ENCODE measurements around the gene MZF1. TPM values are rescaled to one million over a fixed set of nuclear protein-coding genes. Genes with fewer than 3 reads are reported as not detected.

Gene MZF1
- total and polyA plus RNA-seq, 9 of the 15 experiments (the other 6 are each of a cell fraction or from before 2014, with no cell fraction given) = 0.31 to 29.3 (median 11.5) TPM

DNA sequence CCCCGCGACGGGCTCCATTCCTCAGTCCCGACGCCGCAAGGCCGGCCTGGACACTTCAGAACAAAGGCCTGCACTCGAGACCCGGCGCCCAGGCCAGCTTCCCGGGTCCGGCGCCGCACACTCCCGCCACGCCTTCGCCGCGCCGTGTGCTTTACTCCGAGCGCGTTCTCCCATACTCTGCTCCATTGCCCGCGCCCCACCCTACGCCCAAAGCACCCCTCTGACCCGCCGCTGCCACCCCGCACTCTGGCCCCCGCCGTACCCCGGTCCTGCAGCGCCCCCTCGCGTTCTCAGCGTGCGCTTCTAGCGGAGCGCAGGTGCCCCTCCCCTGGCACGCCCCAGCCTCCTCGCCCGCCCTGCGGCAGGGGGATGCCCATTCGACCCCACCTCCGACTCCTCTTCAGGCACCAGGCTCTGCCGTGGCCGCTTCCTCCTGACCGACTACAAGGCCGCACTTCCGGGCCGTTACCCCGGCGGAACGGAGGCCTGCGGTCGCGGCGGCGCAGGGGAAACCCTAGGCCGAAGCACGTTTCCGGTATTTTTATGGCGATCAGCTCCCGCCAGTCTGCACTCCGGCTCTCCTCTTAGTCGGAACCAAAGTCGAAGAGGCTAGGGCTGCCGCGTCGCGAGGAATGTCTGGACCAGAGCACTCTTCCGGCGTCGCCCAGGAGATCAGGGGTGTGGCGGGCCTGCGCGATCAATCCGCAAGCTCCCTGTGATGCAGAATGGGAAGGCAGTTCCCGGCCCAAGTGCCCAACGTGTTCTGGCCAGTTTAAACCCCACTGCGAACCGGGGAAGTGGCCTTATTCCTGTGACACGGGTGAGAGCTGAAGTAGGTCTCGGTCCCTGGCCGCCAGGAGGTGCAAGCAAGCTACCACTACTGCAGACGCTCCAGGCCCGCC lies 53.5 kb downstream of the MZF1 start, which contains the start of gene ZBTB45 (continued):
- TF ChIP-seq MYBL2 (IDR thresholded peaks at IDR 0.05; ENCODE audit: low read depth) = peak; percentile 59; the same call in 1 of the 2 replicates
- TF ChIP-seq MYBL2 (CRISPR knock-in tag; IDR thresholded peaks at IDR 0.05; ENCODE audit: borderline replicate concordance) = no peak
- TF ChIP-seq FUS (optimal IDR thresholded peaks at IDR 0.05; ENCODE audit: low read depth, low read length) = no peak
- no peak; the same call in 1 of the 2 replicates for TF ChIP-seq EHMT2 (IDR thresholded peaks at IDR 0.05)
- peak; percentile 77 for TF ChIP-seq GATAD2B (IDR thresholded peaks at IDR 0.05; ENCODE audit: borderline replicate concordance)
- TF ChIP-seq TAF9B (IDR thresholded peaks at IDR 0.05; ENCODE audit: partially characterized antibody) = peak; percentile 96
- peak; percentile 20; the same call in 1 of the 2 replicates for TF ChIP-seq KLF6 (CRISPR knock-in tag; IDR thresholded peaks at IDR 0.05; ENCODE audit: borderline replicate concordance)
- peak; percentile 95 for TF ChIP-seq MTA3 (IDR thresholded peaks at IDR 0.05; ENCODE audit: borderline replicate concordance)
- TF ChIP-seq PYGO2 (tag; IDR thresholded peaks at IDR 0.05) = no peak
- TF ChIP-seq BRD4 (IDR thresholded peaks at IDR 0.05) = peak; percentile 95
- TF ChIP-seq RBBP5 (IDR thresholded peaks at IDR 0.05; ENCODE audit: borderline replicate concordance, insufficient read depth, low read length, poor library complexity, severe bottlenecking) = peak; percentile 65
- no peak for TF ChIP-seq SNRNP70 (optimal IDR thresholded peaks at IDR 0.05; ENCODE audit: low read depth, low read length)
- TF ChIP-seq, protein P1, sequence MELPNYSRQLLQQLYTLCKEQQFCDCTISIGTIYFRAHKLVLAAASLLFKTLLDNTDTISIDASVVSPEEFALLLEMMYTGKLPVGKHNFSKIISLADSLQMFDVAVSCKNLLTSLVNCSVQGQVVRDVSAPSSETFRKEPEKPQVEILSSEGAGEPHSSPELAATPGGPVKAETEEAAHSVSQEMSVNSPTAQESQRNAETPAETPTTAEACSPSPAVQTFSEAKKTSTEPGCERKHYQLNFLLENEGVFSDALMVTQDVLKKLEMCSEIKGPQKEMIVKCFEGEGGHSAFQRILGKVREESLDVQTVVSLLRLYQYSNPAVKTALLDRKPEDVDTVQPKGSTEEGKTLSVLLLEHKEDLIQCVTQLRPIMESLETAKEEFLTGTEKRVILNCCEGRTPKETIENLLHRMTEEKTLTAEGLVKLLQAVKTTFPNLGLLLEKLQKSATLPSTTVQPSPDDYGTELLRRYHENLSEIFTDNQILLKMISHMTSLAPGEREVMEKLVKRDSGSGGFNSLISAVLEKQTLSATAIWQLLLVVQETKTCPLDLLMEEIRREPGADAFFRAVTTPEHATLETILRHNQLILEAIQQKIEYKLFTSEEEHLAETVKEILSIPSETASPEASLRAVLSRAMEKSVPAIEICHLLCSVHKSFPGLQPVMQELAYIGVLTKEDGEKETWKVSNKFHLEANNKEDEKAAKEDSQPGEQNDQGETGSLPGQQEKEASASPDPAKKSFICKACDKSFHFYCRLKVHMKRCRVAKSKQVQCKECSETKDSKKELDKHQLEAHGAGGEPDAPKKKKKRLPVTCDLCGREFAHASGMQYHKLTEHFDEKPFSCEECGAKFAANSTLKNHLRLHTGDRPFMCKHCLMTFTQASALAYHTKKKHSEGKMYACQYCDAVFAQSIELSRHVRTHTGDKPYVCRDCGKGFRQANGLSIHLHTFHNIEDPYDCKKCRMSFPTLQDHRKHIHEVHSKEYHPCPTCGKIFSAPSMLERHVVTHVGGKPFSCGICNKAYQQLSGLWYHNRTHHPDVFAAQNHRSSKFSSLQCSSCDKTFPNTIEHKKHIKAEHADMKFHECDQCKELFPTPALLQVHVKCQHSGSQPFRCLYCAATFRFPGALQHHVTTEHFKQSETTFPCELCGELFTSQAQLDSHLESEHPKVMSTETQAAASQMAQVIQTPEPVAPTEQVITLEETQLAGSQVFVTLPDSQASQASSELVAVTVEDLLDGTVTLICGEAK (IDR thresholded peaks at IDR 0.05) = peak; percentile 100
- TF ChIP-seq, protein P1 (CRISPR knock-in tag; IDR thresholded peaks at IDR 0.05) = peak; percentile 56; the same call in 1 of the 2 replicates
- TF ChIP-seq OTX1 (CRISPR knock-in tag; IDR thresholded peaks at IDR 0.05) = peak; percentile 60; the same call in 1 of the 2 replicates
- no peak for TF ChIP-seq SMARCC2 (IDR thresholded peaks at IDR 0.05; ENCODE audit: low read depth)
- TF ChIP-seq RFX5 (IDR thresholded peaks at IDR 0.05; ENCODE audit: low read depth, low read length) = no peak
- TF ChIP-seq, protein P2, sequence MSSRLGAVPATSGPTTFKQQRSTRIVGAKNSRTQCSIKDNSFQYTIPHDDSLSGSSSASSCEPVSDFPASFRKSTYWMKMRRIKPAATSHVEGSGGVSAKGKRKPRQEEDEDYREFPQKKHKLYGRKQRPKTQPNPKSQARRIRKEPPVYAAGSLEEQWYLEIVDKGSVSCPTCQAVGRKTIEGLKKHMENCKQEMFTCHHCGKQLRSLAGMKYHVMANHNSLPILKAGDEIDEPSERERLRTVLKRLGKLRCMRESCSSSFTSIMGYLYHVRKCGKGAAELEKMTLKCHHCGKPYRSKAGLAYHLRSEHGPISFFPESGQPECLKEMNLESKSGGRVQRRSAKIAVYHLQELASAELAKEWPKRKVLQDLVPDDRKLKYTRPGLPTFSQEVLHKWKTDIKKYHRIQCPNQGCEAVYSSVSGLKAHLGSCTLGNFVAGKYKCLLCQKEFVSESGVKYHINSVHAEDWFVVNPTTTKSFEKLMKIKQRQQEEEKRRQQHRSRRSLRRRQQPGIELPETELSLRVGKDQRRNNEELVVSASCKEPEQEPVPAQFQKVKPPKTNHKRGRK (tag; IDR thresholded peaks at IDR 0.05) = no peak

All from K562 (cell line).